Medulla oblongata (tissue), 1 donor: ENCODE results near the gene HOXD12.

ENCODE experiments used
- DNase-seq: peaks from one replicate; pipeline ENCODE4 v3.0.0-alpha.2; 2015; ENCODE audit errors: extremely low spot score

The HOXD12 gene

DNA sequence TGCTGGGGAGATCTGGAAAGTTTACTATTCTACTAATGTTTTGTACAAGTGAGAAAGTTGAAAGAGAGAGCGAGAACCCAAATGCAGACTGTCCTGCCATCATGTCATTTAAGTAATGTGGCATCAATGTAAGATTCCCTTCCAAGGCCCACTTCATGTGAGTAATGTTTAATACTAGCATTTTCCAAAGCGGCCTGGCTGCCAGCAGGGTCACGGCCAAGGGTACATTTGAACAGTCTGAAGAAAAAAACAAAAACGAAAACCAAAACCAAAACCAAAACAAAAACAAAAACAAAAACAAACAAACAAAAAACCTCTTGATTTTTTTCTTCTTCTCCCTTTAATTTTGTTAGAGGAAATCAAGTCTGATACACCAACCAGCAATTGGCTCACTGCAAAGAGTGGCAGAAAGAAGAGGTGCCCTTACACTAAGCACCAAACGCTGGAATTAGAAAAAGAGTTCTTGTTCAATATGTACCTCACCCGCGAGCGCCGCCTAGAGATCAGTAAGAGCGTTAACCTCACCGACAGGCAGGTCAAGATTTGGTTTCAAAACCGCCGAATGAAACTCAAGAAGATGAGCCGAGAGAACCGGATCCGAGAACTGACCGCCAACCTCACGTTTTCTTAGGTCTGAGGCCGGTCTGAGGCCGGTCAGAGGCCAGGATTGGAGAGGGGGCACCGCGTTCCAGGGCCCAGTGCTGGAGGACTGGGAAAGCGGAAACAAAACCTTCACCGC is 19.2 kb downstream of the HOXD12 start:
- no peak for DNase-seq

GRCh38 chr2:176120364-176121189 is 21.0 kb downstream of the HOXD12 start:
- no peak for DNase-seq

DNA sequence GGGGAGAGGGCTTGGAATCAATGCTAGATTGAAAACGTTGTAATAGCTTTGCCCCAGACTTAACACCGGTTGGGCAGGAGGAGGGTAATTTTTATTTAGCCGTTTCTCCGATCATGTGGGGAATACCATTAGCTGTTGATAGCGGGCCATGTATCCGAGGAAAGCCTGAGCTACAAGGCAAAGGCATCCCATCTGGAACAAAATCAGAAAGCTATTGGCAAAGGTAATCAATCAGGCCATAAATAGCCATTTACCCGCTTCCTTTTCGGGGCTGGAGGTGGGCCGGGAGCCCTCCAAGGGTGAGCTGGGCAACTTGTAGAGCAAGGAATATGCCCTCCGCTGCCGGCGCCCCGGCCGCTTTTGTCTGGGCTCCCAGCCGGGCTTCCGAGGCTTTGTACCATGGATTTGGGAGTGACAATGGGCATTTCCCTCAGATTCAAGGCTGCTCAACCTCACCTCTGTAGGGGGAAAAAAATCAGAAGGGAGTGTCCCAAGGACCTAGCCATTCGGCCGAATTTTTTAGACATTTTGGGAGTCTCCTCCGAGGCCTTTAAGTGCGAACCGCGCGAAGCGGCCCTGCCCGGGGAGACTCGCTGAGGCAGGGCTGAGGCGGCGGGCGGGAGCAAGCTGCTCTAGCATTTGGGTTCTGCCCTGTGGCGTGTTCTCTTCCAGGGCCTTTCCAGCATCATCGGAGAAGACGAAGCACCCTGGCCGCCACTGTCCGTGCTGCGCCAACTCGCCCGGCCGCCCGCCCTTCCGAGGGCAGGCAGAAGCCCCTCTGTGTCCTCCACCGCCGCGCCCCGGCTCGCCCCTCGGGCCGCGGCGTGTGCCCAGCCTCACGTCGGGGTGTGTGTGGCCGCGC is 21.8 kb downstream of the HOXD12 start:
- no peak for DNase-seq

- no peak for DNase-seq
These were observed 22.6 kb downstream of the HOXD12 start for GRCh38 chr2:176122052-176122682.

GRCh38 chr2:176122683-176123410 is 23.3 kb downstream of the HOXD12 start, which contains the start of gene HOXD9:
TSS of gene HOXD9 (plus strand) at chr2:176122719. CDS start at chr2:176122769, 50 bp downstream.
- peak; percentile 15 for DNase-seq

DNA sequence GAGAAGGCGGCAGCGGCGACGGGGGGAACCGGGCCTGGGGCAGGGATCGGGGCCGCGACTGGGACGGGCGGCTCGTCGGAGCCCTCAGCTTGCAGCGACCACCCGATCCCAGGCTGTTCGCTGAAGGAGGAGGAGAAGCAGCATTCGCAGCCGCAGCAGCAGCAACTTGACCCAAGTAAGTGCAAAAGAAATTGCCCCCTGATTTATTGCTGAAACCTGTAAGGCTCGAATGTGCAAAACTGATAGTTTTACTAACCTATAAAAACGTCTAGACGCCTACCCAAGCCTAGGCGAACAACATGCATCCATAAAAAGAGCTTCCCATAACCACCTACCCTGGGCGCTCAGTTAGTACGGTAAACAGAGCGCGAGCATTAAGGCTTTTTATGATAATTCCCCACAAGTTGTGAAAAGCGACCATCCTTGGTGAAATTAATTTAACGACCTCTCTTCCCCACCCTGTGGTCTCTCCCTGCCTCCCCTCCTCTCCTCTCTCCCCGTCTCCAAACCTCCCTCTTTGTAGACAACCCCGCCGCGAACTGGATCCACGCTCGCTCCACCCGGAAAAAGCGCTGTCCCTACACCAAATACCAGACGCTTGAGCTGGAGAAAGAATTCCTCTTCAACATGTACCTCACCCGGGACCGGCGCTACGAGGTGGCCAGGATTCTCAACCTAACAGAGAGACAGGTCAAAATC is 24.0 kb downstream of the HOXD12 start:
- DNase-seq, result no peak

DNA sequence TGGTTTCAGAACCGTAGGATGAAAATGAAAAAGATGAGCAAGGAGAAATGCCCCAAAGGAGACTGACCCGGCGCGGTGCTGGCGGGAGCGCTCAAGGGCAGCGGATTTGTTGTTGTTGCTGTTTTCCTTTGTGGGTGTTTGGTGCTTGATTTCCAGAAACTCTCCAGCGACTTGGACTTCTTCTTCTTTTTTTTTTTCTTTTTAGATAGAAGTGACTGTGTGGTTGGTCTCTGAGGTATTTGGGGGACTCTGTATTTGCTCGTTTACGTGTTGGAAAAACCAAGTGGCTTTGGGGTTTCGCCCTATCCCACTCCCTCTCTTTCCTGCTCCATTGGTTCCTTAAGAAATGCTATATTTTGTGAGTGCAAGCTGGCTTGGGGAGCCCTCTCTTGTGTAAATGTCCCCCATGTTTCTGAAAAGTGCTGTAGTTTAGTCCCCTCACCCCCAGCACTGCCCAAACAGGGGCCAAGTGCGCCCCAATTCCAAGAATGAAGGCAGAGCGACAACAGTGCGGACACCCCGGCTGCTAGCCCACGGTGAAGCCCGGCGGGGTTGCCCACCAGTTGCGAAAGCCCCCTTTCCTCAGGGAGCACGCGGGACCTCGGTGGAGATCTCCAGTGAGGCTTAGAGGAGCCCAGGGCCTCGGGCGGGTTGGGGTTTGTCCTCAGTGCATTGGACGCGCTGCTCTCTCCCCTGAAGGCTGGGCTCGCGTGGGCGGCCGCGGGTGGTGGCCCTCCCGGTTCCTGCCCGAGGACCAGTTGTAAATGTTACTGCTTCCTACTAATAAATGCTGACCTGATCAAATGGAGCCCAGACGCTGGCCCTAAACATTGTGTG is 24.7 kb downstream of the HOXD12 start:
- no peak for DNase-seq

GRCh38 chr2:176124947-176125771 is 25.6 kb downstream of the HOXD12 start:
- DNase-seq, result no peak

GRCh38 chr2:176125772-176126054 is 26.1 kb downstream of the HOXD12 start:
- DNase-seq, result no peak

GRCh38 chr2:176126929-176127773 is 27.6 kb downstream of the HOXD12 start:
- DNase-seq, result peak; percentile 87

DNA sequence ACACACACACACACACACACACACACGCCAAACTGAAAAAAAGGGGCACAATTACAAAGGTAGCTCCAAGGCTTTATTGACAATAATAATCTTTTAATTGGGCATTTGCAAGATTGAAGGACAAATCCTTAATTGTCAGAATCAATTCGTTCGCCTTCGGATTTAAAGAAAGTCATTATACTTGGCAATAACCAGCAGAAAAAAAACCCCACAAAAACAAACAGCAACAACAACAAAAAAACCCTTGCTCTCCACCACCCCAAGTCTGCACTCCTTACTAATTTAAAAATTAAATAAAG is 28.1 kb downstream of the HOXD12 start:
- no peak for DNase-seq

GRCh38 chr2:176128172-176128981 is 28.8 kb downstream of the HOXD12 start:
- DNase-seq, result peak; percentile 30

- peak; percentile 48 for DNase-seq
These were observed 29.6 kb downstream of the HOXD12 start, which contains the start of gene HOXD8 for GRCh38 chr2:176128982-176129796. TSS of gene HOXD8 (plus strand) at chr2:176129705. CDS start at chr2:176130367, 662 bp downstream.

DNA sequence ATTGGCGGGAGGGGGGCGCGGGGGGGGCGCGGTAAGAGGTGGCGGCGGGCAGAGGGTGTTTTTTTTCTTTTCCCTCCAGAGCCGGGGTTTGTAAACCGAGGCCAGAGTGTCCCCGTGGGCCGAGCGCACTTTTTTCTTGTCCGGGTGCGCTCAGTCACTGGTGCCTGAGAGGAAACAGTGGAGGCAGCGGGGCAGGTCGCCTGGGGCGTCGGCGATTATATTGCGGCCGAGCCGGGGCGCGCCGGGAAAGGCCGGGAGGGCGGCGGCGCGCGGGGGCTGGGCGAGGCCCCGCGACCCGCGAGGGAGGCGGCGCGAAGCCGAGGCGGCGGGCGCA is 30.2 kb downstream of the HOXD12 start:
- DNase-seq, result peak; percentile 23

GRCh38 chr2:176130147-176130956 is 30.8 kb downstream of the HOXD12 start:
- DNase-seq, result peak; percentile 67
